Panc1 (cell line): ENCODE results near the gene CDKAL1. TPM values are rescaled to one million over a fixed set of nuclear protein-coding genes. Genes with fewer than 3 reads are reported as not detected.

ENCODE experiments used
- ATAC-seq: fragments of 200-7000 bp; cut with Tn5 transposase; 2 replicates; pipeline ENCODE4 v1.9.1; 2020; ENCODE audit warnings: mild to moderate bottlenecking, moderate library complexity
- BruUV-seq: library from RNA; stranded (reverse); fragments of 400-500 nt; replicated peaks from 2 replicates; lab custom pipeline; 2021; lab: Mats Ljungman, UMichigan
- CTCF ChIA-PET: fragments of 300-600 bp; sonication (Branson Sonifier 250); formaldehyde crosslinking; loops from one replicate; lab custom pipeline; 2022; ENCODE audit warnings: antibody characterized with exemption; lab: Charles Lee
- POLR2A ChIA-PET: fragments of 300-600 bp; sonication (Branson Sonifier 250); formaldehyde crosslinking; loops from one replicate; lab custom pipeline; 2022; ENCODE audit warnings: antibody characterized with exemption; lab: Charles Lee
- DNase-seq: peaks from one replicate; pipeline ENCODE4 v3.0.0-alpha.2; 2010; ENCODE audit warnings: low read depth, low spot score
- H3K27ac ChIP-seq: 2 replicates; pipeline ENCODE4 v1.5.1; 2011; ENCODE audit warnings: mild to moderate bottlenecking, low read length, inconsistent platforms
- H3K27me3 ChIP-seq: fragments of 200-500 bp; sonication (Bioruptor generic); 2 replicates; pipeline ENCODE4 v1.6.0; 2014; ENCODE audit warnings: low read length, inconsistent platforms; ENCODE audit not compliant: control insufficient read depth, insufficient read depth
- H3K36me3 ChIP-seq: fragments of 200-500 bp; sonication (Bioruptor generic); 2 replicates; pipeline ENCODE4 v1.5.1; 2014; ENCODE audit warnings: inconsistent platforms, mild to moderate bottlenecking, low read length, moderate library complexity; ENCODE audit not compliant: control insufficient read depth, insufficient read depth
- H3K4me1 ChIP-seq: 2 replicates; pipeline ENCODE4 v1.5.1; 2011; ENCODE audit warnings: inconsistent platforms, mild to moderate bottlenecking, low read length, moderate library complexity; ENCODE audit not compliant: control insufficient read depth, insufficient read depth
- H3K4me3 ChIP-seq, 2 experiments: 2 replicates each; pipeline ENCODE4 v1.5.1; 2011 to 2012; ENCODE audit warnings: low read depth in 2 of 2, low read length in 2 of 2, mild to moderate bottlenecking in 2 of 2, inconsistent platforms in 1 of 2, moderate library complexity in 1 of 2
- H3K9me3 ChIP-seq: fragments of 200-500 bp; sonication (Bioruptor generic); 2 replicates; pipeline ENCODE4 v1.5.1; 2014; ENCODE audit warnings: low read depth, mild to moderate bottlenecking, inconsistent platforms, low read length, moderate library complexity; ENCODE audit not compliant: control insufficient read depth, insufficient read depth
- POLR2AphosphoS5 ChIP-seq: IDR thresholded peaks from 2 replicates; pipeline ENCODE4 v1.6.1; 2012; ENCODE audit warnings: mild to moderate bottlenecking, low read depth, low read length, moderate library complexity
- SIN3A ChIP-seq: IDR thresholded peaks from 2 replicates; pipeline ENCODE4 v1.6.1; 2012; ENCODE audit warnings: low read depth, mild to moderate bottlenecking, low read length, moderate library complexity, borderline replicate concordance; ENCODE audit not compliant: insufficient read depth
- TCF7L2 ChIP-seq: IDR thresholded peaks from 2 replicates; pipeline ENCODE4 v1.6.1; 2011; ENCODE audit warnings: mild to moderate bottlenecking, low read depth, low read length, inconsistent platforms
- in situ Hi-C: cut with HindIII; loops from 2 replicates; pipeline ENCODE4 v1.10.0; 2016; ENCODE audit warnings: low sequenced_read_pairs, low pct_unique_long_range_greater_than_20kb
- intact Hi-C: fragments of 100-400 bp; cut with micrococcal nuclease; formaldehyde crosslinking; loops from one replicate; pipeline ENCODE4 v1.10.0; 2022; ENCODE audit not compliant: unreplicated experiment
- total RNA-seq: library from RNA; stranded (reverse); gene quantifications from one replicate; pipeline ENCODE4 v1.2.1, GENCODE V29; 2021; ENCODE audit not compliant: unreplicated experiment
- TF ChIP-seq, protein P1 (sequence below), 2 experiments: IDR thresholded peaks; 2 replicates each; pipeline ENCODE4 v1.6.1; 2011 to 2012; ENCODE audit warnings: low read depth in 2 of 2, control low read depth in 1 of 2, low read length in 1 of 2, mild to moderate bottlenecking in 1 of 2, moderate library complexity in 1 of 2; ENCODE audit not compliant: insufficient read depth in 1 of 2
- TF ChIP-seq, protein P2 (sequence below): fragments of 450-650 bp; IDR thresholded peaks from 2 replicates; pipeline ENCODE4 v1.5.1; 2017; ENCODE audit warnings: mild to moderate bottlenecking

Gene CDKAL1
- total RNA-seq, 1 experiment from 2014 or later, result 14.5 TPM

DNA sequence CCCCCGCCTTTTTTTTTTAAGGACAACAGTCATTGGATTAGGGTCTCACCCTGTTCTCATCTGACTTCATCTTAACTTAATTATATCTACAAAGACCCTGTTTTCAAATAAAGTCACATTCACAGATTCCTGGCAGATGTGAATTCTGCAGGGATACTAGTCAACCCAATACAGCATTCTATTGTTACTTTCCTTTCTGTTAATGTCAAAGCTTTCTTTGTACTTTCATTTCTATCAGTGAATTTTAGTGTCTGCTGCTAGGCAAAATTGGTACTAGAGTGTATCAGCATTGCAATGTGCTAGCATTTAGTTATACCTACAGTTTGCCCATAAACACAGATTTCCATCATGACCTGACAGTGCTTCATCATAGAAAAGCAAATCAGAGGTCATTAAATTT lies 281.9 kb downstream of the CDKAL1 start:
- Histone ChIP-seq H3K4me3 (no peak overlapping the region), H3K9me3 (no peaks in the 10 kb centered on the region), H3K27ac (no peak overlapping the region), H3K27me3 (no peaks in the 10 kb centered on the region), H3K4me1 (peaks cover 4% of the 10 kb centered on the region; the same call in 1 of the 2 replicates), H3K36me3 (no peaks in the 10 kb centered on the region)
- TF ChIP-seq SIN3A (no peak), POLR2AphosphoS5 (no peak), TCF7L2 (no peak)
- TF ChIP-seq, protein P1, sequence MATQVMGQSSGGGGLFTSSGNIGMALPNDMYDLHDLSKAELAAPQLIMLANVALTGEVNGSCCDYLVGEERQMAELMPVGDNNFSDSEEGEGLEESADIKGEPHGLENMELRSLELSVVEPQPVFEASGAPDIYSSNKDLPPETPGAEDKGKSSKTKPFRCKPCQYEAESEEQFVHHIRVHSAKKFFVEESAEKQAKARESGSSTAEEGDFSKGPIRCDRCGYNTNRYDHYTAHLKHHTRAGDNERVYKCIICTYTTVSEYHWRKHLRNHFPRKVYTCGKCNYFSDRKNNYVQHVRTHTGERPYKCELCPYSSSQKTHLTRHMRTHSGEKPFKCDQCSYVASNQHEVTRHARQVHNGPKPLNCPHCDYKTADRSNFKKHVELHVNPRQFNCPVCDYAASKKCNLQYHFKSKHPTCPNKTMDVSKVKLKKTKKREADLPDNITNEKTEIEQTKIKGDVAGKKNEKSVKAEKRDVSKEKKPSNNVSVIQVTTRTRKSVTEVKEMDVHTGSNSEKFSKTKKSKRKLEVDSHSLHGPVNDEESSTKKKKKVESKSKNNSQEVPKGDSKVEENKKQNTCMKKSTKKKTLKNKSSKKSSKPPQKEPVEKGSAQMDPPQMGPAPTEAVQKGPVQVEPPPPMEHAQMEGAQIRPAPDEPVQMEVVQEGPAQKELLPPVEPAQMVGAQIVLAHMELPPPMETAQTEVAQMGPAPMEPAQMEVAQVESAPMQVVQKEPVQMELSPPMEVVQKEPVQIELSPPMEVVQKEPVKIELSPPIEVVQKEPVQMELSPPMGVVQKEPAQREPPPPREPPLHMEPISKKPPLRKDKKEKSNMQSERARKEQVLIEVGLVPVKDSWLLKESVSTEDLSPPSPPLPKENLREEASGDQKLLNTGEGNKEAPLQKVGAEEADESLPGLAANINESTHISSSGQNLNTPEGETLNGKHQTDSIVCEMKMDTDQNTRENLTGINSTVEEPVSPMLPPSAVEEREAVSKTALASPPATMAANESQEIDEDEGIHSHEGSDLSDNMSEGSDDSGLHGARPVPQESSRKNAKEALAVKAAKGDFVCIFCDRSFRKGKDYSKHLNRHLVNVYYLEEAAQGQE (IDR thresholded peaks at IDR 0.05; ENCODE audit: insufficient read depth in 1 of 2, low read depth in 2 of 2, low read length in 1 of 2), result no peak
- TF ChIP-seq, protein P2, sequence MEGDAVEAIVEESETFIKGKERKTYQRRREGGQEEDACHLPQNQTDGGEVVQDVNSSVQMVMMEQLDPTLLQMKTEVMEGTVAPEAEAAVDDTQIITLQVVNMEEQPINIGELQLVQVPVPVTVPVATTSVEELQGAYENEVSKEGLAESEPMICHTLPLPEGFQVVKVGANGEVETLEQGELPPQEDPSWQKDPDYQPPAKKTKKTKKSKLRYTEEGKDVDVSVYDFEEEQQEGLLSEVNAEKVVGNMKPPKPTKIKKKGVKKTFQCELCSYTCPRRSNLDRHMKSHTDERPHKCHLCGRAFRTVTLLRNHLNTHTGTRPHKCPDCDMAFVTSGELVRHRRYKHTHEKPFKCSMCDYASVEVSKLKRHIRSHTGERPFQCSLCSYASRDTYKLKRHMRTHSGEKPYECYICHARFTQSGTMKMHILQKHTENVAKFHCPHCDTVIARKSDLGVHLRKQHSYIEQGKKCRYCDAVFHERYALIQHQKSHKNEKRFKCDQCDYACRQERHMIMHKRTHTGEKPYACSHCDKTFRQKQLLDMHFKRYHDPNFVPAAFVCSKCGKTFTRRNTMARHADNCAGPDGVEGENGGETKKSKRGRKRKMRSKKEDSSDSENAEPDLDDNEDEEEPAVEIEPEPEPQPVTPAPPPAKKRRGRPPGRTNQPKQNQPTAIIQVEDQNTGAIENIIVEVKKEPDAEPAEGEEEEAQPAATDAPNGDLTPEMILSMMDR, result no peak
- in situ Hi-C loops (no loop called here), intact Hi-C loops (no loop called here)
- CTCF ChIA-PET, result no interaction called here
- DNase-seq, result no peak
- no peak for ATAC-seq
- POLR2A ChIA-PET, result no interaction called here
- no TSS peak for BruUV-seq

DNA sequence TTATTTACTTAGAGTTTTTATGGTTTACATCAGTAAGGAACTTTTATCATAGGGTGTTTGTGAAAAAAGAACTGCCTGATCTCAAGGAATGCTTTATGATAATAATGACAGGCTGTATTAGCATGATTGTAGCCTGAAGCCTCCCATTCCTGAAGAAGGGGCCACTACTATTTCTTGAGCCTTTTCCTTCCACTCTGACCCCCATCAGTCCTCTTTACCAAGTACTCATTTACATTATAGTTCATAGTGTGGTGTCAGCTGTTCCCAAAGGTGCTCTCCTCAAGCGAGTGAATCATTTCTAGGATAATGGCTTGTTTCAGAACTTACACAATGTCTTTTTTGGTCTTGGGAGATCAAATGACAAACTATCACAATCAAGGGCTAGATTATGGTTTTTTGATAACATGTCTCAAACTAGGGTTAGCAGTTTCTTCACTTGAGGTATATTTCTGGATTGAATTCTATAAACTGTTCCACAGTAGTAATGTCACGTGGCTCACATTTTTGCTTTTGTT lies 283.6 kb downstream of the CDKAL1 start:
- no peak for ATAC-seq
- no peak for TF ChIP-seq SIN3A
- Histone ChIP-seq H3K9me3 (no peaks in the 10 kb centered on the region), H3K27ac (no peak overlapping the region), H3K27me3 (no peaks in the 10 kb centered on the region), H3K36me3 (no peaks in the 10 kb centered on the region), H3K4me1 (no peaks in the 10 kb centered on the region), H3K4me3 (no peak overlapping the region)
- in situ Hi-C loops (no loop called here), intact Hi-C loops (no loop called here)
- CTCF ChIA-PET, result no interaction called here
- POLR2A ChIA-PET, result no interaction called here
- no peak for DNase-seq
- no TSS peak for BruUV-seq

DNA sequence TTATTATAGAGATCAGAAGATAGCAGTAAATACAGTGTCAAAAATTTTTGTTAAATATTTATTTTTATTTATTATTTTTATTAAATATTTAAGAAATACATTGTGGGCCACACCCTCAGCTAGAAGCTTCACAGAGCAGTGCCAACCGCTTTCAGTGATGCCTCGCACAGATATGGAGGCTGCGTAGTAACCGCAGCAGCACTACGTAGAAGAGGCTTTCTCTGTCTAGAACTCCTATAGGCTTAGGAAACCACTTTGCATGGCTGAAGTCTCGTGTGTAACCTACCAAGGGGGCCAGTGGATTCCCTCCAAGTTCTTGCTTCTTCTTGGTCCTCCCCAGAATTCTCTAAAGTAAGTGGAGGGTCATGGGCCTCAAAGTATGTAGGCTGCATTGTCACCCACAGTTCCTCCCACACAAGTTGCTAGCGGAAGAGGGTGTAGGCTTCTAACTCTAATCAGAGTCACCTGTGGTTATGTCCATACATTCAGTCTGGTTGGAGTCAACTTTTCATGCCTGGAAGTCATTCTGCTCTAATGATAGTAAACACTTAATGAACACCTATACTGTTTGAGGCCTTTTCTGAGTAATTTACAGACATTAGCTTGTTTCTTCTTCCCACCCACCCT lies 285.6 kb downstream of the CDKAL1 start:
- in situ Hi-C loops, result no loop called here
- no TSS peak for BruUV-seq
- ChIA-PET CTCF (interaction anchor here (0.6 kb wide), 1 partner anchor 258 kb away, joined by 6 read pairs; no protein-coding TSS in a partner anchor), POLR2A (no interaction called here)
- TF ChIP-seq TCF7L2 (no peak), SIN3A (no peak), POLR2AphosphoS5 (no peak)
- TF ChIP-seq, protein P1 (IDR thresholded peaks at IDR 0.05; ENCODE audit: insufficient read depth in 1 of 2, low read depth in 2 of 2, low read length in 1 of 2), result no peak
- TF ChIP-seq, protein P2, result no peak
- Histone ChIP-seq H3K4me1 (no peaks in the 10 kb centered on the region), H3K9me3 (no peaks in the 10 kb centered on the region), H3K36me3 (no peaks in the 10 kb centered on the region), H3K27me3 (no peaks in the 10 kb centered on the region), H3K4me3 (no peak overlapping the region), H3K27ac (no peak overlapping the region)
- no peak for DNase-seq
- no peak for ATAC-seq
- intact Hi-C loops, result no loop called here
